Prostate gland (tissue), 2 donors: ENCODE data around the gene ACOT12. TPM values are rescaled to one million over a fixed set of nuclear protein-coding genes. Genes with fewer than 3 reads are reported as not detected.

Experiments used
- DNase-seq: peaks from one replicate; pipeline ENCODE4 v3.0.0-alpha.2; 2019; ENCODE audit warnings: low spot score
- H3K27ac ChIP-seq, 2 donors: fragments of 200-600 bp; sonication (generic); 2 replicates each; pipeline ENCODE4 v1.5.1; 2017 to 2019
- H3K27me3 ChIP-seq: fragments of 200-600 bp; sonication (generic); replicated peaks from 2 replicates; pipeline ENCODE4 v1.5.1; 2019; ENCODE audit not compliant: insufficient read depth
- H3K36me3 ChIP-seq, 2 donors: fragments of 200-600 bp; sonication (generic); 1 replicate in 1 of 2; 2 replicates in 1 of 2; pipeline versions ENCODE4 v1.5.1 to v1.8.1; 2017 to 2019
- H3K4me1 ChIP-seq: fragments of 200-600 bp; sonication (generic); replicated peaks from 2 replicates; pipeline ENCODE4 v1.5.1; 2019
- H3K4me3 ChIP-seq, 2 donors: fragments of 200-600 bp; sonication (generic); 2 replicates each; pipeline ENCODE4 v1.5.1; 2017 to 2019
- H3K9me3 ChIP-seq: fragments of 200-600 bp; sonication (generic); 2 replicates; pipeline ENCODE4 v1.5.1; 2017
- POLR2A ChIP-seq: fragments of 450-650 bp; IDR thresholded peaks from one replicate; pipeline ENCODE4 v1.6.1; 2016; ENCODE audit warnings: antibody characterized with exemption, mild to moderate bottlenecking
- POLR2AphosphoS5 ChIP-seq: sonication (generic); formaldehyde crosslinking; IDR thresholded peaks from one replicate; pipeline ENCODE4 v1.6.1; 2017; ENCODE audit warnings: antibody characterized with exemption
- WGBS: methylation state at CpG from one replicate; pipeline ENCODE4 v1.1.5; 2018; 5-methylcytosine and 5-hydroxymethylcytosine counted together
- intact Hi-C: fragments of 100-400 bp; cut with DNase I; formaldehyde crosslinking; loops from one replicate; pipeline ENCODE4 v1.14.2; 2022
- total RNA-seq, 2 donors: library from RNA; depleted of rRNA; stranded (reverse); fragments of >200 nt; gene quantifications; one replicate each; pipeline ENCODE4 v1.1.0, GENCODE V29; 2016
- TF ChIP-seq, protein P1 (sequence below), 4 experiments: fragments of 200-600 bp in 2 of 4; fragments of 450-650 bp in 2 of 4; sonication (generic) in 2 of 4; IDR thresholded peaks; 1 replicate in 3 of 4; 2 replicates in 1 of 4; pipeline ENCODE4 v1.5.1; 2016 to 2019; ENCODE audit warnings: antibody characterized with exemption in 4 of 4, mild to moderate bottlenecking in 2 of 4, moderate library complexity in 2 of 4

The ACOT12 gene
- total RNA-seq, 2 donors from 2014 or later: 1.0 TPM; not detected in 1

DNA sequence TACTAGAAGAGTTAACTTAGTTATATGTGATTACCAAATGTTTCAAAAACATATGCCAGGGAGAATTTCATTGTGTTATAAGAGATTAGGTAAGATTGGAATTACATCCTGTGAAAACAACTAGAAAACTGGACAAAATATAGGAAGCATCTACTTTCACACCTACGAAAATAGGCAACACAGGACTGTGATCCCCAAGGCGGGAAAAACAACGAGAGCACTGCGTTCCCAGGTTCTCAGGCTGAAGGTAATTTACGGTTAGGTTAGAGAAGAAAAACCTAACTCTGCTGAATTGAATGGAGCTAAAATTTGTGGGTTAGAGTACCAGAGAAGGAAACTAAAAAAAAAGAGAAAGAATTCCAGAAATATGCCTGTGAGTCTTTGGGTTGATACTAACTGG, 28.4 kb downstream of the ACOT12 start:
- TF ChIP-seq, protein P1, sequence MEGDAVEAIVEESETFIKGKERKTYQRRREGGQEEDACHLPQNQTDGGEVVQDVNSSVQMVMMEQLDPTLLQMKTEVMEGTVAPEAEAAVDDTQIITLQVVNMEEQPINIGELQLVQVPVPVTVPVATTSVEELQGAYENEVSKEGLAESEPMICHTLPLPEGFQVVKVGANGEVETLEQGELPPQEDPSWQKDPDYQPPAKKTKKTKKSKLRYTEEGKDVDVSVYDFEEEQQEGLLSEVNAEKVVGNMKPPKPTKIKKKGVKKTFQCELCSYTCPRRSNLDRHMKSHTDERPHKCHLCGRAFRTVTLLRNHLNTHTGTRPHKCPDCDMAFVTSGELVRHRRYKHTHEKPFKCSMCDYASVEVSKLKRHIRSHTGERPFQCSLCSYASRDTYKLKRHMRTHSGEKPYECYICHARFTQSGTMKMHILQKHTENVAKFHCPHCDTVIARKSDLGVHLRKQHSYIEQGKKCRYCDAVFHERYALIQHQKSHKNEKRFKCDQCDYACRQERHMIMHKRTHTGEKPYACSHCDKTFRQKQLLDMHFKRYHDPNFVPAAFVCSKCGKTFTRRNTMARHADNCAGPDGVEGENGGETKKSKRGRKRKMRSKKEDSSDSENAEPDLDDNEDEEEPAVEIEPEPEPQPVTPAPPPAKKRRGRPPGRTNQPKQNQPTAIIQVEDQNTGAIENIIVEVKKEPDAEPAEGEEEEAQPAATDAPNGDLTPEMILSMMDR (IDR thresholded peaks at IDR 0.05): no peak
- no peak for TF ChIP-seq POLR2AphosphoS5
- TF ChIP-seq POLR2A: no peak
- Histone ChIP-seq H3K4me1 (no peaks in the 10 kb centered on the region), H3K27ac (no peak overlapping the region), H3K27me3 (no peaks in the 10 kb centered on the region), H3K9me3 (no peaks in the 10 kb centered on the region), H3K36me3 (no peaks in the 10 kb centered on the region), H3K4me3 (no peak overlapping the region)
- intact Hi-C loops: no loop called here
- 89% methylated on average over 5 of the region's 5 CpGs for WGBS
- DNase-seq: no peak

DNA sequence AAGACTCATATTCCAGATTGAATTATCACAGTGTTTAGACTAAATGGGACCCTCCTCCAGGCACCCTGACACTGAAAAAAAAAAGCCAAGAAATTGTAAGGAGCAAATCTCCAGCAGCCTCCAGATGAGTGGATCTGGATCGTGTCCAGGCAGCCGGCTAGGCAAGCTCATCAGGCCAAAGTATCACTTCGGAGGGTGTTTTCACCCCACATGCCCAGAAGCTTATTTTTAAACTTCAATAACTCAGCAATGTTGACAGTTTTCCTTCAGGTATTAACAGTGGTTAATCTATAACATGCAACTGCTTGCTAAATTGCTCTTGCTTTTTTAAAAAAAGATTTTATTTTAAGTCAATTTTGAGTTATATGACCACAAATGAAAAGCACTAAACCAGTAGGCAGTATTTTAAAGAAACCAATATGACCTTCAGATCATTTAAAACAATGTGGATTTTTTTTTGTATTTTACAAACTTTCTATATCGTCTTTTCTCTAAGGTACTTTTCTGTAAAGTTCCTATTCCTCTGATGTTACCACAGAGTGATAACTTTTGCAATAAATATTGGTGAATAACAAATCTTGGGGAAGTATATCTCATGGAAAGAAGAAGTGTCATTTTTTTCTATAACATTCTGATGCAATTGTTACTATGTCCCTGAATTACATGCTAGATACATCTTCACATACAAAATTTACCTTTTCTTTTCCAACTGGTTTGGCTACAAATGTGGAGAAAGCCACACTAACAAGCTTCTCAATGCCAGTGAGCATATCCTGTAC, 30.7 kb downstream of the ACOT12 start:
- Histone ChIP-seq H3K4me1 (no peaks in the 10 kb centered on the region), H3K36me3 (no peaks in the 10 kb centered on the region), H3K4me3 (no peak overlapping the region), H3K27me3 (no peaks in the 10 kb centered on the region), H3K9me3 (no peaks in the 10 kb centered on the region), H3K27ac (no peak overlapping the region)
- TF ChIP-seq POLR2A (no peak), POLR2AphosphoS5 (no peak)
- TF ChIP-seq, protein P1 (IDR thresholded peaks at IDR 0.05): no peak
- WGBS: 44% methylated on average over 4 of the region's 4 CpGs
- intact Hi-C loops: no loop called here
- no peak for DNase-seq

DNA sequence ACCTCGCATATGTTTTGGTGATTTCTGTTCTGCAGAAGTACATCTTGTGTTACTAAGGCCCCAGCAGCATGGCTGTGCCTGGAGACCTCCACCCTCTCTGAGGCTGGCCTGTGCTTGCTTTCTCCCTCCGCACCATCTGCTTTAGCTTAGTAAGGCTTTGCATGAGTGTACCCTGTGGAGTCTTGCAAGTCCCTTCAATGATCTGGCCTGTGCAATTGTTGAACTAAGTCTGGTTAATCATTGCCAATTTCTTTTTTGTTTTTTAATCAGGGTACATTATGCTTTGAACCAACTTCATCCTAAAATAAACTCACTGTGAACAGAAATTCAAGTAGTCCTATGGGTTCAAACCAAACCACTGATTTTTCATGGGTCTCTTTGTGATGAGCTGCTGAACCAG, 32.3 kb downstream of the ACOT12 start:
- Histone ChIP-seq H3K4me1 (no peaks in the 10 kb centered on the region), H3K36me3 (no peaks in the 10 kb centered on the region), H3K27me3 (no peaks in the 10 kb centered on the region), H3K27ac (no peak overlapping the region), H3K9me3 (no peaks in the 10 kb centered on the region), H3K4me3 (no peak overlapping the region)
- TF ChIP-seq, protein P1 (IDR thresholded peaks at IDR 0.05): no peak
- DNase-seq: no peak
- 95% methylated on average over 2 of the region's 2 CpGs for WGBS
- intact Hi-C loops: no loop called here

DNA sequence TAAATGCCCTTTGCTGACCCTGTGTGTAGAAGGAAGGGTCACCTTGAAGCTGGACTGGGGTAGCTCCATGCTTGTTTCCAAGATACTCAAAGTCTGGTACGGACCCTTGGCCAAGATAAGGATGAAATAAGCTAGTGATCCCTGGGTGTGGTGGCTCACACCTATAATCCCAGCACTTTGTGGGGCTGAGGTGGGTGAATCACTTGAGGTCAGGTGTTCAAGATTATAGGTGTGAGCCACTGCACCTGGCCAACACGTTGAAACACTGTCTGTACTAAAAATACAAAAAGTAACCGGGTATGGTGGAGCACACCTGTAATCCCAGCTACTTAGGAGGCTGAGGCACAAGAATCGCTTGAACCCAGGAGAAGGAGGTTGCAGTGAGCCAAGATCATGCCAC, 33.3 kb downstream of the ACOT12 start:
- 85% methylated on average over 4 of the region's 4 CpGs for WGBS
- TF ChIP-seq POLR2A (no peak), POLR2AphosphoS5 (no peak)
- TF ChIP-seq, protein P1 (IDR thresholded peaks at IDR 0.05): no peak
- Histone ChIP-seq H3K9me3 (no peaks in the 10 kb centered on the region), H3K4me3 (no peak overlapping the region), H3K27ac (no peak overlapping the region), H3K4me1 (no peaks in the 10 kb centered on the region), H3K36me3 (no peaks in the 10 kb centered on the region), H3K27me3 (no peaks in the 10 kb centered on the region)
- no peak for DNase-seq
- intact Hi-C loops: no loop called here

DNA sequence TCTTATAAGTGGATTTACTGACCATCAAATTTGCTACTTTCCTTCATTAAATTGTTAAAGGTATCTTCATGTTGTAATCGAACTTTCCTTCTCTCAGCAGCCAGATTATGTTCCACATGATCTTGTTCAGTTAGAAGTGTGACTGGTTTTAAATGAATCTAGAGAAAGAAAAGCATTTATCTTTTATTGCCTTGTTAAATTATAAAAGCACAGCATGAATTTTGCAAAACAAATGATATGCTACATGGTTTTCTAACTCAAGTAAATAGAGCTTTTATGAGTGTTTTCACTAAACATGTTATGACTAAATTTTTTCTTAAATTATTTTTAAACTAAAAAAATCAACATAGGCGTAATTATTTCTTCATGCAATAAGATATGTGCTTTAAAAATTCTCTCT, 34.1 kb downstream of the ACOT12 start:
- H3K36me3 ChIP-seq: no peaks in the 10 kb centered on the region
- intact Hi-C loops: no loop called here
- H3K4me1 ChIP-seq: no peaks in the 10 kb centered on the region
- 58% methylated on average over 2 of the region's 2 CpGs for WGBS
- no peak overlapping the region for H3K27ac ChIP-seq
- H3K9me3 ChIP-seq: no peaks in the 10 kb centered on the region
- no peak overlapping the region for H3K4me3 ChIP-seq
- no peaks in the 10 kb centered on the region for H3K27me3 ChIP-seq
- no peak for DNase-seq
- TF ChIP-seq, protein P1 (IDR thresholded peaks at IDR 0.05): no peak
- no peak for TF ChIP-seq POLR2AphosphoS5
- TF ChIP-seq POLR2A: no peak
